ENCODE measurements around the gene CHRM4.

- TF ChIP-seq CTCF (IDR thresholded peaks at IDR 0.05; ENCODE audit: poor library complexity) (no peak), EZH2 (IDR thresholded peaks at IDR 0.05; ENCODE audit: borderline replicate concordance) (no peak)
Measured at GRCh38 chr11:46426233-46426991, 34.8 kb upstream of the CHRM4 start.

Measured in hepatocyte (in vitro differentiated cells).